GM12878 (cell line): ENCODE results near the gene CTNNA1. TPM values are rescaled to one million over a fixed set of nuclear protein-coding genes. Genes with fewer than 3 reads are reported as not detected.
"Not testable (repeated sequence)": the region's sequence is repeated elsewhere in the genome, so short reads cannot be mapped to it uniquely, and the experiment has no call there.

Experiments
- ATAC-seq: fragments of 200-7000 bp; cut with Tn5 transposase; 3 replicates; pipeline ENCODE4 v1.9.1; 2020; ENCODE audit warnings: mild to moderate bottlenecking, moderate library complexity
- BruUV-seq: library from RNA; stranded (reverse); fragments of 400-500 nt; replicated peaks from 2 replicates; lab custom pipeline; 2021; lab: Mats Ljungman, UMichigan
- CTCF ChIA-PET: fragments of 300-600 bp; sonication (Branson Sonifier 250); formaldehyde crosslinking; extraction: SDS; loops from one replicate; lab custom pipeline; 2021; ENCODE audit warnings: inconsistent platforms; lab: Yijun Ruan, JAX
- POLR2A ChIA-PET: fragments of 350-600 bp; formaldehyde crosslinking; extraction: SDS; loops from one replicate; lab custom pipeline; 2021; ENCODE audit warnings: inconsistent platforms; lab: Charles Lee
- RAD21 ChIA-PET: fragments of 300-600 bp; sonication (Branson Sonifier 250); formaldehyde crosslinking; loops from one replicate; lab custom pipeline; 2023; ENCODE audit warnings: antibody characterized with exemption; ENCODE audit not compliant: unreplicated experiment; lab: Charles Lee
- SMC1A ChIA-PET: fragments of 300-600 bp; sonication (Branson Sonifier 250); formaldehyde crosslinking; loops from one replicate; lab custom pipeline; 2023; ENCODE audit not compliant: unreplicated experiment, uncharacterized antibody; lab: Charles Lee
- DNase-seq: peaks from one replicate; pipeline ENCODE4 v3.0.0-alpha.2; 2011; ENCODE audit warnings: low read depth, low spot score
- FAIRE-seq: peaks from 3 replicates; lab custom pipeline; 2011; peaks lifted over from hg19 to GRCh38; lab: Jason Lieb, UNC
- H2AFZ ChIP-seq: 2 replicates; pipeline ENCODE4 v1.6.0; 2011; ENCODE audit warnings: low read depth, low read length, control low read depth; ENCODE audit not compliant: control insufficient read depth
- H3K27ac ChIP-seq: 2 replicates; pipeline ENCODE4 v1.5.1; 2011; ENCODE audit warnings: control low read depth; ENCODE audit not compliant: control insufficient read depth, insufficient read depth
- H3K27me3 ChIP-seq, 2 experiments: replicated peaks in 1 of 2; 2 replicates each; pipeline versions ENCODE4 v1.6.0 to v1.6.1; 2011; ENCODE audit warnings: low read length in 1 of 2; ENCODE audit not compliant: control insufficient read depth in 2 of 2, insufficient read depth in 2 of 2
- H3K36me3 ChIP-seq, 2 experiments: 2 replicates each; pipeline ENCODE4 v1.5.1; 2011; ENCODE audit warnings: low read length in 1 of 2; ENCODE audit not compliant: control insufficient read depth in 2 of 2, insufficient read depth in 2 of 2
- H3K4me1 ChIP-seq: 2 replicates; pipeline ENCODE4 v1.6.1; 2011; ENCODE audit warnings: mild to moderate bottlenecking, low read length, moderate library complexity, mixed read lengths; ENCODE audit not compliant: control insufficient read depth, insufficient read depth
- H3K4me2 ChIP-seq: 2 replicates; pipeline ENCODE4 v1.6.0; 2011; ENCODE audit warnings: control low read depth; ENCODE audit not compliant: control insufficient read depth, insufficient read depth
- H3K4me3 ChIP-seq: fragments of 200-600 bp; sonication (generic); 2 replicates; pipeline ENCODE4 v1.5.1; 2016
- H3K79me2 ChIP-seq: 2 replicates; pipeline ENCODE4 v1.6.0; 2011; ENCODE audit warnings: low read length; ENCODE audit not compliant: control insufficient read depth, insufficient read depth
- H3K9ac ChIP-seq: 2 replicates; pipeline ENCODE4 v1.8.0; 2011; ENCODE audit warnings: low read length, control low read depth, mixed read lengths; ENCODE audit not compliant: control insufficient read depth, insufficient read depth
- H3K9me3 ChIP-seq: replicated peaks from 3 replicates; pipeline ENCODE4 v1.5.1; 2011; ENCODE audit warnings: mild to moderate bottlenecking, low read length; ENCODE audit not compliant: control insufficient read depth, insufficient read depth
- H4K20me1 ChIP-seq: 2 replicates; pipeline ENCODE4 v1.6.0; 2011; ENCODE audit not compliant: control insufficient read depth, insufficient read depth
- ATF2 ChIP-seq: IDR thresholded peaks from 2 replicates; pipeline ENCODE4 v1.6.1; 2012; ENCODE audit warnings: low read length, inconsistent platforms
- WGBS: methylation state at CpG from one replicate; pipeline ENCODE4 v1.1.6; 2016; ENCODE audit warnings: low lambda C conversion rate; ENCODE audit not compliant: insufficient replicate concordance, insufficient coverage; ENCODE audit errors: missing lambda C conversion rate; 5-methylcytosine and 5-hydroxymethylcytosine counted together
- in situ Hi-C: fragments of 300-500 bp; cut with MboI; formaldehyde crosslinking; loops from 9 replicates; pipeline ENCODE4 v1.14.3; 2018; ENCODE audit warnings: mixed read lengths
- intact Hi-C: fragments of 100-400 bp; cut with micrococcal nuclease; formaldehyde crosslinking; loops from one replicate; pipeline ENCODE4 v1.14.2; 2022; ENCODE audit not compliant: unreplicated experiment
- polyA plus RNA-seq, 11 experiments: library from polyadenylated mRNA; depleted of rRNA in 4 of 11; unstranded in 6 of 11; stranded (reverse) in 5 of 11; fragments of >200 nt; fragmentation: Nextera tagmentation in 4 of 11; fragmentation: Illumina TruSeq in 1 of 11; extraction: Ambion mirVana in 4 of 11; extraction: Trizol in 1 of 11; gene quantifications; 1 replicate in 1 of 11; 2 replicates in 10 of 11; pipeline versions ENCODE4 v1.2.1 to v1.2.3, GENCODE V29; 2011 to 2016; ENCODE audit warnings: inconsistent platforms in 2 of 11, missing spikeins in 2 of 11, low read depth in 1 of 11
- total RNA-seq, 4 experiments: library from RNA; depleted of rRNA in 3 of 4; stranded (reverse); fragments of >200 nt in 3 of 4; fragmentation: Illumina TruSeq in 1 of 4; extraction: Trizol in 1 of 4; gene quantifications; 2 replicates each; pipeline versions ENCODE4 v1.2.1 to v1.2.3, GENCODE V29; 2013 to 2021

Gene CTNNA1
- total and polyA plus RNA-seq, 10 of the 15 experiments (the other 5 are each of a cell fraction or from before 2014, with no cell fraction given) = 32.6 to 104 (median 57.7) TPM

- RAD21 ChIA-PET = interaction anchor here (1.0 kb wide), 1 partner anchor 9 kb away, joined by 3 read pairs; no protein-coding TSS in a partner anchor
- no peaks in the 10 kb centered on the region for H3K27me3 ChIP-seq
- no peak overlapping the region for H3K4me2 ChIP-seq
- no peak overlapping the region for H2AFZ ChIP-seq
- no TSS peak for BruUV-seq
- H3K4me3 ChIP-seq = no peak overlapping the region
- in situ Hi-C loops = no loop called here
- no peak for FAIRE-seq
- H3K79me2 ChIP-seq = no peaks in the 10 kb centered on the region
- no peaks in the 10 kb centered on the region for H3K9me3 ChIP-seq
- H3K4me1 ChIP-seq = no peaks in the 10 kb centered on the region
- intact Hi-C loops = no loop called here
- POLR2A ChIA-PET = interaction anchor here (0.5 kb wide), 1 partner anchor 76 kb away, joined by 3 read pairs; no protein-coding TSS in a partner anchor
- no peaks in the 10 kb centered on the region for H4K20me1 ChIP-seq
- 52% methylated on average over 3 of the region's 3 CpGs for WGBS
- DNase-seq = no peak
- CTCF ChIA-PET = interaction anchor here (0.6 to 2.8 kb wide), 5 partner anchors 9 to 73 kb away, joined by 3 to 23 read pairs (median 4); no protein-coding TSS in a partner anchor
- H3K9ac ChIP-seq = no peak overlapping the region
- no peak for TF ChIP-seq ATF2
- SMC1A ChIA-PET = interaction anchor here (0.8 to 1.9 kb wide), 6 partner anchors 8 to 418 kb away, joined by 3 to 5 read pairs (median 4); no protein-coding TSS in a partner anchor
- no peaks in the 10 kb centered on the region for H3K36me3 ChIP-seq
- no peak overlapping the region for H3K27ac ChIP-seq
- no peak for ATAC-seq
Observed at GRCh38 chr5:138833726-138834480, 80.7 kb downstream of the CTNNA1 start.

GRCh38 chr5:138834853-138835252 is 81.6 kb downstream of the CTNNA1 start:
- RAD21 ChIA-PET, H3K27ac ChIP-seq, H2AFZ ChIP-seq, H3K4me3 ChIP-seq, H3K9me3 ChIP-seq, H4K20me1 ChIP-seq, H3K27me3 ChIP-seq, FAIRE-seq, H3K36me3 ChIP-seq, H3K4me1 ChIP-seq, BruUV-seq, H3K79me2 ChIP-seq, ATAC-seq, in situ Hi-C loops, DNase-seq, intact Hi-C loops, H3K4me2 ChIP-seq, H3K9ac ChIP-seq: not testable (repeated sequence)
- SMC1A ChIA-PET = interaction anchor here (0.7 to 1.9 kb wide), 4 partner anchors 9 to 411 kb away, joined by 3 to 4 read pairs (median 4); no protein-coding TSS in a partner anchor
- POLR2A ChIA-PET = interaction anchor here (0.8 kb wide), 1 partner anchor 486 kb away, joined by 3 read pairs; no protein-coding TSS in a partner anchor
- CTCF ChIA-PET = interaction anchor here (1.2 to 2.8 kb wide), 4 partner anchors 10 to 416 kb away, joined by 3 to 23 read pairs (median 9); no protein-coding TSS in a partner anchor
- 98% methylated on average over 6 of the region's 6 CpGs for WGBS
